ENCODE measurements around the gene MSI2. TPM values are rescaled to one million over a fixed set of nuclear protein-coding genes. Genes with fewer than 3 reads are reported as not detected.

The MSI2 gene
- total RNA-seq, 2 experiments from 2014 or later = 59.6 to 61.7 TPM

- CTCF ChIA-PET = no interaction called here
- no peak for DNase-seq
- Mint-ChIP-seq H3K9me3 (peaks cover 7% of the 10 kb centered on the region), H3K27me3 (no peaks in the 10 kb centered on the region), H3K36me3 (ENCODE audit: low read depth) (peaks cover 19% of the 10 kb centered on the region), H3K4me1 (ENCODE audit: low read depth) (peaks cover 20% of the 10 kb centered on the region), H3K27ac (no peak overlapping the region), H3K4me3 (no peak overlapping the region)
- intact Hi-C loops (cut with micrococcal nuclease) = no loop called here
- TF ChIP-seq CTCF (IDR thresholded peaks at IDR 0.05) = no peak
- no peak for ATAC-seq
- POLR2A ChIA-PET = no interaction called here
Measured at GRCh38 chr17:57377094-57377493, 120.8 kb downstream of the MSI2 start.

GRCh38 chr17:57379237-57379894, 123.0 kb downstream of the MSI2 start:
- no peak overlapping the region for H3K4me3 Mint-ChIP-seq
- POLR2A ChIA-PET = interaction anchor here (0.7 kb wide), 1 partner anchor 17 kb away, joined by 3 read pairs; no protein-coding TSS in a partner anchor
- H3K4me1 Mint-ChIP-seq (ENCODE audit: low read depth) = peaks cover 20% of the 10 kb centered on the region
- peak; percentile 57 for DNase-seq
- H3K27me3 Mint-ChIP-seq = no peaks in the 10 kb centered on the region
- ATAC-seq = peak; percentile 64
- H3K9me3 Mint-ChIP-seq = peaks cover 7% of the 10 kb centered on the region
- intact Hi-C loops (cut with micrococcal nuclease) = no loop called here
- CTCF ChIA-PET = no interaction called here
- peaks cover 17% of the 10 kb centered on the region for H3K36me3 Mint-ChIP-seq (ENCODE audit: low read depth)
- no peak overlapping the region for H3K27ac Mint-ChIP-seq
- no peak for TF ChIP-seq CTCF (IDR thresholded peaks at IDR 0.05)

- intact Hi-C loops (cut with micrococcal nuclease) = no loop called here
- peaks cover 12% of the 10 kb centered on the region for H3K9me3 Mint-ChIP-seq
Measured at GRCh38 chr17:57379895-57380434, 123.6 kb downstream of the MSI2 start.

GRCh38 chr17:57381498-57381897, 125.2 kb downstream of the MSI2 start:
- peaks cover 16% of the 10 kb centered on the region for H3K9me3 Mint-ChIP-seq
- H3K36me3 Mint-ChIP-seq (ENCODE audit: low read depth) = peaks cover 37% of the 10 kb centered on the region
- CTCF ChIA-PET = no interaction called here
- no peaks in the 10 kb centered on the region for H3K27me3 Mint-ChIP-seq
- intact Hi-C loops (cut with micrococcal nuclease) = no loop called here
- POLR2A ChIA-PET = no interaction called here
- no peak overlapping the region for H3K27ac Mint-ChIP-seq
- TF ChIP-seq CTCF (IDR thresholded peaks at IDR 0.05) = no peak
- no peak for DNase-seq
- H3K4me1 Mint-ChIP-seq (ENCODE audit: low read depth) = peaks cover 17% of the 10 kb centered on the region
- no peak for ATAC-seq
- no peak overlapping the region for H3K4me3 Mint-ChIP-seq

More at GRCh38 chr17:57379895-57380434, 123.6 kb downstream of the MSI2 start:
- Mint-ChIP-seq H3K4me1 (ENCODE audit: low read depth) (peaks cover 20% of the 10 kb centered on the region), H3K27me3 (no peaks in the 10 kb centered on the region), H3K27ac (no peak overlapping the region), H3K36me3 (ENCODE audit: low read depth) (peaks cover 23% of the 10 kb centered on the region), H3K4me3 (no peak overlapping the region)
- TF ChIP-seq CTCF (IDR thresholded peaks at IDR 0.05) = no peak
- ChIA-PET POLR2A (no interaction called here), CTCF (no interaction called here)
- ATAC-seq (no peak), DNase-seq (no peak)

GRCh38 chr17:57384219-57384618, 127.9 kb downstream of the MSI2 start:
- no peaks in the 10 kb centered on the region for H3K27me3 Mint-ChIP-seq
- DNase-seq (no peak), ATAC-seq (no peak)
- ChIA-PET POLR2A (no interaction called here), CTCF (interaction anchor here (2.6 kb wide), 1 partner anchor 141 kb away, joined by 7 read pairs; no protein-coding TSS in a partner anchor)
- peaks cover 11% of the 10 kb centered on the region for H3K4me1 Mint-ChIP-seq (ENCODE audit: low read depth)
- H3K4me3 Mint-ChIP-seq = no peak overlapping the region
- no peak overlapping the region for H3K27ac Mint-ChIP-seq
- intact Hi-C loops (cut with micrococcal nuclease) = no loop called here
- H3K36me3 Mint-ChIP-seq (ENCODE audit: low read depth) = peaks cover 52% of the 10 kb centered on the region
- TF ChIP-seq CTCF (IDR thresholded peaks at IDR 0.05) = no peak
- peaks cover 25% of the 10 kb centered on the region for H3K9me3 Mint-ChIP-seq

Data from activated CD8-positive, alpha-beta T cell treated with anti-CD3 and anti-CD28 coated beads for 36 hours (primary cell).